Colonic mucosa (tissue), 4 donors: Measurements from ENCODE around the gene NDUFS7. TPM values are rescaled to one million over a fixed set of nuclear protein-coding genes. Genes with fewer than 3 reads are reported as not detected.

Experiments
- DNase-seq: peaks from one replicate; pipeline ENCODE4 v3.0.0-alpha.2; 2020
- H3K27ac ChIP-seq: fragments of 200-600 bp; one replicate; pipeline ENCODE4 v1.8.0; 2021
- H3K27me3 ChIP-seq: fragments of 200-600 bp; one replicate; pipeline ENCODE4 v1.8.0; 2021
- H3K36me3 ChIP-seq: fragments of 200-600 bp; one replicate; pipeline ENCODE4 v1.8.0; 2021
- H3K4me1 ChIP-seq: fragments of 200-600 bp; one replicate; pipeline ENCODE4 v1.8.0; 2021; ENCODE audit warnings: mild to moderate bottlenecking
- H3K4me3 ChIP-seq: fragments of 200-600 bp; one replicate; pipeline ENCODE4 v1.8.0; 2021
- H3K9ac ChIP-seq, 2 donors: one replicate each; pipeline ENCODE4 v1.7.0; 2013; ENCODE audit warnings: control low read depth in 2 of 2, low read depth in 2 of 2, low read length in 2 of 2
- H3K9me3 ChIP-seq: fragments of 200-600 bp; one replicate; pipeline ENCODE4 v1.8.0; 2021
- intact Hi-C: fragments of 100-400 bp; cut with DNase I; formaldehyde crosslinking; loops from one replicate; pipeline ENCODE4 v1.14.1; 2022
- total RNA-seq, 2 donors: library from RNA; stranded (reverse); fragmentation: NEBNext Ultra II Directional in 1 of 2; extraction: Animal tissue kit (Norgen Biotek cat#: 25700) in 1 of 2; gene quantifications; one replicate each; pipeline ENCODE4 v1.2.1, GENCODE V29; 2021
- TF ChIP-seq, protein P1 (sequence below): fragments of 200-600 bp; IDR thresholded peaks from one replicate; pipeline ENCODE4 v1.8.0; 2022; ENCODE audit warnings: antibody characterized with exemption, mild to moderate bottlenecking
- donor health status: healthy.
- donor health status: DM: no; HTN: no; CAD: no.
- donor health status: DM: no; HTN: no; CAD: no.

NDUFS7 gene
- total RNA-seq, 2 donors from 2014 or later, result 192 to 244 TPM

DNA sequence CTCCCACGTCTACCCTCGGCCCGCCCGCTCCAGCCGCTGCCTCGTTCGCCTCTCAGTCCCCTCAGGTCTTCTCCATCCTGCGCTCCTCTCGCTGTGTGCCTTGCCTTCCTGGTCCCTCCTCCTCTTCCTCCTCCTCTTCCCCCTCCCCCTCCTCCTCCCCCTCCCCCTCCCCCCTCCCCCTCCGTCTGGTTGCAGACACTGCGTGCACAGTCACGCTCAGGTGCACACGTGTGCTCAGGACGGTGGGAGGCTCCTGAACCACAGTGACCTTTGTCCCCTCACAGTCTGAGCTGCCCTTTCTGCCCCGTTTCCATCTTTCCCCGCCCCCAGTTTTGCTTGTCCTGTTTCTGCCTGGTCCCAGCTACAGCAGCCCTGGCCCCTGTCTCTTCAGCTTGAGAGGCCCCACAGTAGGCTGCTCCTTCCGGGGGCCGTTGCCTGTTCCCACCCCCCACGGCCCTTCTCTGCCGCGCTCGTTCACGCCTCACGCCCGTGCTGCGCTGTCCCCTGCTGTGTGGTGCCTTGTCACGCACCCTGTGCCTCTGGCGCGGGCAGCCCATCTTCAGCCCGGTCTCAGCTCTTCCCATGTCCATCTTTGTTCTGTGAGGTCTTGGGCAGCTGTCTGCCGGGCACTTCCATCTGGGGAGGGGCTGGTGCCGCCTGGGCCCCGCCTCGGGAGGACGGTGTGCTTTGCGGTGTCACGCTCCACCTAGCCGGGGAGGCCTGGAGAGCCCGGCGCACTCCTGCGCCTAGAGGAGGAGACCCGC is 40.7 kb downstream of the NDUFS7 start:
- intact Hi-C loops, result no loop called here
- H3K9ac ChIP-seq, result no peak overlapping the region
- no peak for DNase-seq

GRCh38 chr19:1425102-1425837 is 41.6 kb downstream of the NDUFS7 start:
- no peak overlapping the region for H3K27ac ChIP-seq
- H3K4me1 ChIP-seq, result no peaks in the 10 kb centered on the region
- H3K9me3 ChIP-seq, result no peaks in the 10 kb centered on the region
- no peak for DNase-seq
- H3K27me3 ChIP-seq, result no peaks in the 10 kb centered on the region
- H3K4me3 ChIP-seq, result no peak overlapping the region
- peaks cover 22% of the 10 kb centered on the region for H3K36me3 ChIP-seq
- no peak overlapping the region for H3K9ac ChIP-seq
- intact Hi-C loops, result no loop called here
- TF ChIP-seq, protein P1, sequence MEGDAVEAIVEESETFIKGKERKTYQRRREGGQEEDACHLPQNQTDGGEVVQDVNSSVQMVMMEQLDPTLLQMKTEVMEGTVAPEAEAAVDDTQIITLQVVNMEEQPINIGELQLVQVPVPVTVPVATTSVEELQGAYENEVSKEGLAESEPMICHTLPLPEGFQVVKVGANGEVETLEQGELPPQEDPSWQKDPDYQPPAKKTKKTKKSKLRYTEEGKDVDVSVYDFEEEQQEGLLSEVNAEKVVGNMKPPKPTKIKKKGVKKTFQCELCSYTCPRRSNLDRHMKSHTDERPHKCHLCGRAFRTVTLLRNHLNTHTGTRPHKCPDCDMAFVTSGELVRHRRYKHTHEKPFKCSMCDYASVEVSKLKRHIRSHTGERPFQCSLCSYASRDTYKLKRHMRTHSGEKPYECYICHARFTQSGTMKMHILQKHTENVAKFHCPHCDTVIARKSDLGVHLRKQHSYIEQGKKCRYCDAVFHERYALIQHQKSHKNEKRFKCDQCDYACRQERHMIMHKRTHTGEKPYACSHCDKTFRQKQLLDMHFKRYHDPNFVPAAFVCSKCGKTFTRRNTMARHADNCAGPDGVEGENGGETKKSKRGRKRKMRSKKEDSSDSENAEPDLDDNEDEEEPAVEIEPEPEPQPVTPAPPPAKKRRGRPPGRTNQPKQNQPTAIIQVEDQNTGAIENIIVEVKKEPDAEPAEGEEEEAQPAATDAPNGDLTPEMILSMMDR, result no peak

More for the DNA sequence above, 40.7 kb downstream of the NDUFS7 start:
- Histone ChIP-seq H3K4me1 (no peaks in the 10 kb centered on the region), H3K9me3 (no peaks in the 10 kb centered on the region), H3K27me3 (no peaks in the 10 kb centered on the region), H3K27ac (no peak overlapping the region), H3K4me3 (no peak overlapping the region), H3K36me3 (peaks cover 23% of the 10 kb centered on the region)
- TF ChIP-seq, protein P1, result no peak

GRCh38 chr19:1425902-1426301 is 42.2 kb downstream of the NDUFS7 start:
- intact Hi-C loops, result no loop called here
- H3K36me3 ChIP-seq, result peaks cover 15% of the 10 kb centered on the region
- no peak overlapping the region for H3K9ac ChIP-seq
- DNase-seq, result no peak
- no peaks in the 10 kb centered on the region for H3K4me1 ChIP-seq
- H3K9me3 ChIP-seq, result no peaks in the 10 kb centered on the region
- H3K27ac ChIP-seq, result no peak overlapping the region
- H3K4me3 ChIP-seq, result no peak overlapping the region
- no peaks in the 10 kb centered on the region for H3K27me3 ChIP-seq
- TF ChIP-seq, protein P1, result no peak

- H3K4me3 ChIP-seq, result no peak overlapping the region
- no peak overlapping the region for H3K27ac ChIP-seq
- no peak for DNase-seq
- no peaks in the 10 kb centered on the region for H3K9me3 ChIP-seq
- H3K9ac ChIP-seq, result no peak overlapping the region
- TF ChIP-seq, protein P1, result no peak
- no peaks in the 10 kb centered on the region for H3K4me1 ChIP-seq
- H3K36me3 ChIP-seq, result peaks cover 17% of the 10 kb centered on the region
- no peaks in the 10 kb centered on the region for H3K27me3 ChIP-seq
- intact Hi-C loops, result no loop called here
These were observed 43.0 kb downstream of the NDUFS7 start for GRCh38 chr19:1426736-1427135.

DNA sequence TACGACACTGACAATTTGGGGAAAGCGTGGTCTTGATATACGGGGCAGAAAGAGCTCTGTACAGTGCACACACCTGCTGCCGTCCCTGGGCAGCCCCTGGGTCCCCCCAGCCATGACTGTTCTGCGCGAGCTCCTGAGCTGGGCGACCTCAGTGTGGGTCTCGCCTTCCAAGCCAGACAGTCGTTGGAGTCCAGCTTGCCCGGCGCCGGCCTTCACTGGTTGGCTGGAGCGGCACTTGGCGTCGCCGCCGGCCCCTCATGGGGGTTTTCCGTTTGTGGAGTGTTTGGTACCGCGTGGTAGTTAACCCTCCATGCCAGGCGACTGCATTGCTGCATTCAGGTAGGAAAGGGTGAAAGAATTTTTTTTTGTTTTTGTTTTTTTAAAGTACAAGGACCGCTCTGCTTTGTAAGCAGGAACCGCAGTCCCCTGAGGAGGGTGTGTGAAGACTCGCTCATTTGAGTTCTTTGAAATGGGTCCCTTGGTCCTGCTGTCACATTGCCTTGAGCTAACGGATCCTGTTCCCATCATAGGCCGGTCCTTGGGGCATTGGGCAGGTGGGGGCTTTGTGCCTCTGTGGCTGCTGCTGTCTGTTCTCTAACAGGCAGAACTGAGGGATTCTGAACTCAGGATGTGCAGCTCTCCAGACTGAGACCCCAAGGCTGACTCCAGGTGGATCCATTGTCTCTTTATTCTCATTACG is 43.7 kb downstream of the NDUFS7 start:
- Histone ChIP-seq H3K4me3 (no peak overlapping the region), H3K9me3 (no peaks in the 10 kb centered on the region), H3K27me3 (no peaks in the 10 kb centered on the region), H3K27ac (no peak overlapping the region), H3K4me1 (no peaks in the 10 kb centered on the region), H3K9ac (no peak overlapping the region), H3K36me3 (peaks cover 22% of the 10 kb centered on the region)
- no peak for DNase-seq
- intact Hi-C loops, result no loop called here
- TF ChIP-seq, protein P1, result no peak
